Frontal cortex (tissue), 4 donors: ENCODE measurements around the gene FJX1. TPM values are rescaled to one million over a fixed set of nuclear protein-coding genes. Genes with fewer than 3 reads are reported as not detected.

Source experiments
- DNase-seq, 2 donors: peaks; one replicate each; pipeline ENCODE4 v3.0.0; 2012; ENCODE audit warnings: low spot score in 2 of 2
- FAIRE-seq: peaks from 2 replicates; lab custom pipeline; 2012; peaks lifted over from hg19 to GRCh38; lab: Jason Lieb, UNC
- total RNA-seq: library from RNA; depleted of rRNA; stranded (reverse); fragments of >200 nt; gene quantifications from one replicate; pipeline ENCODE4 v1.2.3, GENCODE V29; 2014
- donor health status: control.
- donor health status: control.
- donor health status: control.

The FJX1 gene, protein sequence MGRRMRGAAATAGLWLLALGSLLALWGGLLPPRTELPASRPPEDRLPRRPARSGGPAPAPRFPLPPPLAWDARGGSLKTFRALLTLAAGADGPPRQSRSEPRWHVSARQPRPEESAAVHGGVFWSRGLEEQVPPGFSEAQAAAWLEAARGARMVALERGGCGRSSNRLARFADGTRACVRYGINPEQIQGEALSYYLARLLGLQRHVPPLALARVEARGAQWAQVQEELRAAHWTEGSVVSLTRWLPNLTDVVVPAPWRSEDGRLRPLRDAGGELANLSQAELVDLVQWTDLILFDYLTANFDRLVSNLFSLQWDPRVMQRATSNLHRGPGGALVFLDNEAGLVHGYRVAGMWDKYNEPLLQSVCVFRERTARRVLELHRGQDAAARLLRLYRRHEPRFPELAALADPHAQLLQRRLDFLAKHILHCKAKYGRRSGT
- 50.1 TPM for total RNA-seq

- DNase-seq (peak; percentile 80 to 84), FAIRE-seq (no peak)
Measured at GRCh38 chr11:35617687-35618496, at the start of gene FJX1. Gene FJX1, plus strand, starts transcription at chr11:35618460. Its CDS starts 177 bp downstream, at chr11:35618637.

DNA sequence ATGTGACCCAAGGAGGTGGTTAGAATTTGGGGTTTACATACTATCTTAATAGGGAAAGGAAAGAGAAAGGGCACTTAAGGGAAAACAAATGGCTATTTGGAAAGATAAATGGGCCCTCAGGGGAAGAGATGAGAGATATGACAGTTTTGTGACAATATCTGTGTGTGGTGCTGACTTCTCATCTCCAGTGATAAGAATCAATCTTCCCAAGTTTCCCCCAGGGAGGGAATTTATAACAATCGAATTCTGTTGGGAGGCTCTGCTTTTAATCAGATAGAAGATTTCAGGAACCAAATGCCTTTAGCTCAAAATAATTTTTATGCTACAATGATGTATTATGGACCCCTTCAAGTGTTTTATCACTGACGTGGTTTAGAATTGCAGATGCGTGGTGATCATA, 46.6 kb upstream of the FJX1 start:
- DNase-seq (no peak), FAIRE-seq (no peak)

DNA sequence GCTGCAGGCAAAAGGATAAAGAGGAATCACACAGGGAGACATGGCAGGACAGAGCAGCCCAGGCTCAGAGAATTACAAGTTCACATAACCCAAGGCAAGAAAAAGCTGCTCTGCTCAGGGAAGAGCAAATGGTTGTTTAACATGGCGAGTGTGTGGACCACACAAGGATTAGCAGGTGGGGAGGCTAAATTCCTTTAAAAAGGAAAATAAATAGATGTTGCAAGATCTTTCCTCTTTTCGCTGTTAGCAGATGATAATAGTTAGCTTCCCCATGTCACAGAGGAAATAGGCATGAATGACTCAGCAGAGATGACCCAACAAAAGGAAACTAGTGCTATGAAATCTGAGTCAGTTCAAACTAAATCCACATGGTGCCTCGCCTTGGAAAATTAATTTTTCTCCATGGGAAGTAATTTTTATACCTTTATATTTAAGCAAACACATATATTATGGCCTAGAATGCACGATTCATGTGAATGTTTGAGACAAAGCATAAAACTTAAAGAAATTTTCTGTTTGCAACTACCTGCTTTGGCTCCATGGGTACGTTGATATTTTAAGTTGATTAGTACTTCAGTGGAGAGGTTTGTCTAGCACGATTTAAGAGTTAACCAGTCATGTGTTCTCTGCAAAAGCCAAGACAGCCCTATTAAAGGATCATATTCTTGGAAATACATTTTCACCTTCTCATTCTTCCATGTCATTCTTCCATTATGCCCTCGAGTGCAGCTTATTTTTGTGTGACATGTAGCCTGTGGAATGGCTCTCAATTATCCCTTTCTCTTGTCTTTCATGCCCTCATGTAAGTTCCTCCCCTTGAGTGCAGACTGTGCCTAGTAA, 38.5 kb upstream of the FJX1 start:
- DNase-seq (no peak), FAIRE-seq (no peak)

GRCh38 chr11:35580397-35580781, 37.9 kb upstream of the FJX1 start:
- FAIRE-seq = no peak
- no peak for DNase-seq

DNA sequence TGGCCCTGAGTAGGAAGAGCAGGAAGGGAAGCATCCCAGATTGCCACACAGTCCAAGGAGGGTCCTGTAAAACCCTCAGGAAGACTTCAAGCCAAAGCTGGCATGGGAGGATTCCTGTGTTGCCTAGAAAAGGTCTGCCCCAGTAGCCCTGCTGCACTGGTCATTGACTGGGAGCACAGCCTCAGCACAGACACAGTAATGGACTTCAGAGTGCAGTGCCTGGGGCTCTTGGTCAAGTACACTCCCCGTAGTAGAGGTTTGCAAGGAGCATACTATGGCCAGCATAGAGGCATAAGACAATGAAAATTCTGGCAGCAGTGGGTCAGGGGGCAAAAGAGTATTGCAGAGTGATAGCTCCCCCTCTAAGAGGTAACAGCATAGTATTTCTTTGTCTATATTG, 36.2 kb upstream of the FJX1 start:
- DNase-seq = no peak
- FAIRE-seq = no peak

- DNase-seq = no peak
- FAIRE-seq = no peak
Measured at GRCh38 chr11:35583126-35583525, 35.1 kb upstream of the FJX1 start.

GRCh38 chr11:35583843-35584242, 34.4 kb upstream of the FJX1 start:
- DNase-seq (no peak), FAIRE-seq (no peak)

GRCh38 chr11:35584321-35584720, 33.9 kb upstream of the FJX1 start:
- no peak for DNase-seq
- FAIRE-seq = no peak

GRCh38 chr11:35585416-35585815, 32.8 kb upstream of the FJX1 start:
- no peak for FAIRE-seq
- no peak for DNase-seq

- DNase-seq = no peak
- FAIRE-seq = no peak
Measured at GRCh38 chr11:35586222-35586621, 32.0 kb upstream of the FJX1 start.

GRCh38 chr11:35587972-35588371, 30.3 kb upstream of the FJX1 start:
- FAIRE-seq (no peak), DNase-seq (no peak)

DNA sequence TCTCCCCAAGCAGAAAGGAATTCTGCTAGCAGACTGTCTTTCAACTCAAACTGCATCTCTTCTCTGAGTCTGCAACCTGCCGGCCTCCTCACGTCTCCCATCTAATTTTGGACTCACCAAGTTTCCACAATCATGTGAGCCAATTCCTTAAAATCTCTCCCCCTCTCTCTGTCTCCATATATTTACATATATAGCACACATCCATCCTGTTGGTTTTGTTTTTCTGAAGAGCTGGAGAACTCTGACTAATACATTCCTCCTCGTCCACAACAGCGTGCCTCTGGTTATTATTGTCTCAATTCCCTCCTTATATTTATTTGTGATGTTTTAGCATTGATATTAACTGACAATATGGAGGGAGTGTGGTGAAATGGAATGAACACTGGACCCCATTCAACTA, 29.6 kb upstream of the FJX1 start:
- no peak for DNase-seq
- no peak for FAIRE-seq

GRCh38 chr11:35589281-35589680, 29.0 kb upstream of the FJX1 start:
- FAIRE-seq = no peak

DNA sequence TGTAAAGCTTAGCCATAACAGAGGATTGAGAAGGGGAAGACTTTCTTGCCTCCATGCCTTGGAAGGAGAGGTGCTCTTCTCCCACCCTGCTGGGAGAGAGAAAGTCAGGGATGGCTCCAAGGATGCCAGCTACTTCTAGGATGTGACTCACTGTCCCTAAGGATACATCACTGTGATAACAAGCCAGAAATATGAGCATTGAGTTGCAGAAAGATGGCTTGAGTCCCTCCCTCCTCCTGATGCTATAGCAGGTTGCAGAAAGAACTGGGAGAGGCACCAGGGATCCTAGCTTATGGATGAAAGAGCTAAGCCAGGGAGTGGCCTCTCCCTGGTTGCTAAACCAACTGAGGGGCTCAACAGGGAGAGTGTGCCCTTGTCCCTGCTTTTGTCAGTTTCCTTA, 27.8 kb upstream of the FJX1 start:
- FAIRE-seq (no peak), DNase-seq (no peak)

More at GRCh38 chr11:35589281-35589680, 29.0 kb upstream of the FJX1 start:
- DNase-seq = no peak

DNA sequence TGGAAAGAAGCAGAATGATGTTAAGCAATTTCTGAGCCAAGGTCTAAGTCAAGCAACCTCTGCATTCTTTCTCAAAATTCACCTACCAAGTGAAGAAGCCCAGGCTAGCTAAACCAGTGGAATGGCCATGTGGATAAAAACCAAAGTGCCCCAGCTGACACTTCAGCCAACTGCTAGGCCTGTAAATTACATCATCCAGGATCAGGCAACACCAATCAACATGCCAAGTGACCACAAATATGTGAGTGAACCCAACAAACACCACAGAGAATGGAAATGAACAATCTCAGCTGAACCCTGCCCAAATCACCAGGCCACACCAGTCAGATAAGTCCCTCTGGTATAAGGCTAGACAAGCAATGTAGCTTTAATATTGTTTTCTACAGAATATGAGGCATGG, 25.1 kb upstream of the FJX1 start:
- FAIRE-seq = no peak
- DNase-seq = no peak

DNA sequence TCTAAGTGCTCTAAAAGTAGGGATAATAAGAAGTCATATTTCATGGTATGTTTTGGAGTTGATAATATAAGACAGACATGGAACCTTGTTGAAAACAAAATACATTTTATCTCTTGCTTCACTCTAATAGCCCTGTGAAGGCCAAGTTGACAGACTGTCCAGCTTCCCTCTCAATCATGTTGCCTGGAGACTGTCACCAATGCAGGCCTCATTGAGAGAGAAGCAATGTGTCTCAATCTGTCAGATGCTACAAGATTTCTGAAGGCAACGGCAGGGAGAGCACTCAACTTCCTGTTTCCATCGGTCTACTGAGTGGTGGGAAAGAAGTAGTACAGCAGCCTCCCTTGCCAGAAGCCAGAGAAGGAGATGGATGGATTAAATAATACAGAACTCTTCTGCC, 23.6 kb upstream of the FJX1 start:
- DNase-seq = no peak
- no peak for FAIRE-seq

DNA sequence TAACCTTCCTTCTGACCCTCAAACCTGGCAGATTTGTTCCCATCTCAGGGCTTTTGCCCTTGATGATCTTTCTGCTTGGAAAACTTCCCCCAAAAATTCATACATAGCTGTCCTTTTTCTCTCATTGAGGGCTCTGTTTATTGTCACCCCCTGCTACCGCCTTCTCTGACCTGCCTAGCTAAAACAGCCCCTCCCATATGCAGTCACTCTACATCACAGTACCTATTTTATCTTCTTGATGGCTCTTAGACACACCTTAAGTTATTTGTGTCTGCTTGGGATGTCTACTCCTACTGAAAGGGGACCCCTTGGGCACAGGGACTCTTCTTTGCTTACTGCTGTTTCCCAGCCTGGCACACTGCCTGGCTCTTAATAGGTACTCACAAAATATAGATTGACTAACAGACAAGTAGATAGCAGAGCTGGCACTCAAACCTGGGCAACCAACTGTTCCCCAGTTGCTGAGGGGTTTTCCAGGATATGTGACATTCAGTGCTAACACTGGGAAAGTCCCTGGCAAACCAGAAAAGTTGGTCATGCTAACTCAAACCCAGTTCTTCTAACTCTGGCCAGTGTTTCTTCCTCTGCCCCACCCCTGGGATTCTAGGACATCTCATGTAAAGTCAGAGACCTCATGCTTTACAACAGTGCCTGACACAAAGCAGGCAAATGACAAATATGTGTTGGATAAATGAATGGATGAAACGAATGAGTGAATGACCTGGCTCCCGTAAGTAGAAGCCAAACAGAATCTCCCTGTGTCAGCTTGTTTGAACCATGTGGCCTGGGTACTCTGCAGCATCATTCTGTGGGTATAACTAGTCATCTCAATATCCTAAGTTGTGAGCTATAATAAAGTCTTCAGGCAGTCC, 19.8 kb upstream of the FJX1 start:
- no peak for FAIRE-seq
- no peak for DNase-seq

- DNase-seq (no peak), FAIRE-seq (no peak)
Measured at GRCh38 chr11:35600331-35600838, 17.9 kb upstream of the FJX1 start.

DNA sequence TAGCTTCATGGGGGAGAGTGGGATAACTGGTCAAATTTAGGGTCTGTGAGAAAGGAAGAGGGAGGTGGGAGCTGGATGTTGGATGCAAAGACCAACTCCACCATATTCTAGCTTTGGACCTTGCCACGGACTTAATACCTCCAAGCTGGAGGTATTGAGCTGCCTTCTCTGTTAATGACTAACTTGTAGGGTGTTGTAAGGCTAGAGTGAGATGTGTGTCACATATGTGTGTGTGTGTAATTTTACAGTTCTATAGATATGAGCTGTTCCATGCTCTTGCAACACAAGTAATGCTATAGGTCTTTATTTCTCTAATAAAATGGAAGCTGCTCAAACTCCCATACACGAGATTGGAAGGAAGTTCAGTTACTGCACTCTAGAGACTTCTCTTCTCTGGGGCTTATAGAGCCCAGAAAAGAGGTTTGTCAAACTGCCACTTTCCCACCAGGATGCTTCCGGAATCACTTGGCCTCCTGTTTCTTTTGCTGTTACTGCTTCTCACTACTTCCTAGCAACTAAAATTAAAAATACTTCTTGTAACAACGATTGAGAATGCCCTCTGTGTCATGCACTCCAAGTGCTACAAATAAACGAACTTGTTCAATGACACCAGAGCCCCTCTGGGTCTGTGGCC, 16.0 kb upstream of the FJX1 start:
- no peak for FAIRE-seq
- no peak for DNase-seq
